HEK293T (cell line): ENCODE measurements around the gene MYORG.

ENCODE experiments used
- ARNT ChIP-seq: fragments of 450-650 bp; IDR thresholded peaks from 2 replicates; pipeline ENCODE4 v1.6.1; 2017; ENCODE audit warnings: mild to moderate bottlenecking
- BHLHE40 ChIP-seq: fragments of 450-650 bp; IDR thresholded peaks from 2 replicates; pipeline ENCODE4 v1.6.1; 2016; ENCODE audit warnings: mild to moderate bottlenecking, moderate library complexity, borderline replicate concordance
- ELF4 ChIP-seq: fragments of 450-650 bp; IDR thresholded peaks from 2 replicates; pipeline ENCODE4 v1.6.1; 2017; ENCODE audit warnings: antibody characterized with exemption
- FOXA1 ChIP-seq: fragments of 450-650 bp; IDR thresholded peaks from 2 replicates; pipeline ENCODE4 v1.6.1; 2016; ENCODE audit warnings: mild to moderate bottlenecking
- FOXM1 ChIP-seq: fragments of 450-650 bp; IDR thresholded peaks from 2 replicates; pipeline ENCODE4 v1.6.1; 2017; ENCODE audit warnings: mild to moderate bottlenecking, borderline replicate concordance
- LEF1 ChIP-seq: fragments of 450-650 bp; IDR thresholded peaks from 2 replicates; pipeline ENCODE4 v1.6.1; 2017; ENCODE audit warnings: mild to moderate bottlenecking, borderline replicate concordance
- SP1 ChIP-seq: fragments of 450-650 bp; IDR thresholded peaks from 2 replicates; pipeline ENCODE4 v1.6.1; 2017
- TARDBP ChIP-seq: fragments of 450-650 bp; IDR thresholded peaks from 2 replicates; pipeline ENCODE4 v1.6.1; 2016

DNA sequence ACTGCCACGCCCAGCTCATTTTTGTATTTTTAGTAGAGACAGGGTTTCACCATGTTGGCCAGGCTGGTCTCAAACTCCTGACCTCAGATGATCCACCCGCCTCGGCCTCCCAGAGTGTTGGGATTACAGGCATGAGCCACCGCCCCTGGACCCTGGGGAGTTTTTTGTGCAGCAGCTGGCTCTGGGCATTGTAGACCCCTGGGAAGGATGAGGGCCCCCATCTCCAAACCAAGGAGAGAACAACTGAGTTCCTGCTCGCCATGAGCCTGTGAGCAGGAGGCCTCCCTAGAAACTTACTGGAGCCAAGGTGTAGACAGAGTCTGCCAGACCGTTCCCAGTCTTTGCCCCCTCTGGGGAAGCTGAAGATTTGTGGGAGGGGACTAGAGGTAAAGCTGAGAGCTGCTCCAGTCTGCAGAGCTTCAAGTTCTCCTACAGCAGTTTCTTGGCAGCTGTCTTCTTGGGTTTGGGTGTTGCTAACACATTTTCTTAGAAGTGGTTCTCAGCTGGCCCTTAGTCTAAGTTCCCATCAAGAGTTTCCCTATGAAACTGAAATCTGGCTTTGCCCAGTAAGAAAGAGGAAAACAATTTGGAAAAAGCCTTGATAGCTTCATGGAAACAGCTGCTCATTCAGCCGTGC, 34.9 kb downstream of the MYORG start:
- TF ChIP-seq SP1: no peak
- TF ChIP-seq FOXA1: no peak
- TF ChIP-seq BHLHE40: no peak
- TF ChIP-seq LEF1: no peak
- no peak for TF ChIP-seq ARNT
- TF ChIP-seq FOXM1: no peak
- TF ChIP-seq ELF4: no peak
- TF ChIP-seq TARDBP: no peak
